Adrenal gland (tissue), 5 donors: ENCODE data around the gene TM7SF2.

Experiments
- CTCF ChIP-seq, 6 experiments: fragments of 450-650 bp in 4 of 6; fragments of 200-600 bp in 2 of 6; sonication (generic) in 1 of 6; IDR thresholded peaks; 1 replicate in 5 of 6; 2 replicates in 1 of 6; pipeline versions ENCODE4 v1.5.1 to v1.8.0; 2016 to 2021; ENCODE audit warnings: antibody characterized with exemption in 6 of 6, mild to moderate bottlenecking in 2 of 6, moderate library complexity in 1 of 6
- POLR2A ChIP-seq, 2 donors: fragments of 450-650 bp; IDR thresholded peaks; one replicate each; pipeline ENCODE4 v1.6.1; 2017; ENCODE audit warnings: antibody characterized with exemption in 2 of 2, mild to moderate bottlenecking in 2 of 2, moderate library complexity in 1 of 2
- donor health status: DM: no; HTN: no; CAD: no.

- no peak for TF ChIP-seq CTCF (IDR thresholded peaks at IDR 0.05)
- TF ChIP-seq POLR2A (IDR thresholded peaks at IDR 0.05): no peak
These were observed 30.3 kb downstream of the TM7SF2 start for GRCh38 chr11:65141896-65142494.
